HepG2 (cell line): ENCODE data around the gene HES6. TPM values are rescaled to one million over a fixed set of nuclear protein-coding genes. Genes with fewer than 3 reads are reported as not detected.
A peak's percentile ranks its signal among the peaks of the same experiment; 100 is the strongest.

ENCODE experiments used
- DNMT3B ChIP-seq: conservative IDR thresholded peaks from 2 replicates; pipeline ENCODE4 v1.6.1; 2016; ENCODE audit warnings: missing biosample characterization, control low read depth
- NFE2L2 ChIP-seq: fragments of 150-350 bp; IDR thresholded peaks from 2 replicates; pipeline ENCODE4 v1.6.1; 2014; ENCODE audit warnings: low read length
- ONECUT2 ChIP-seq: sonication (generic); formaldehyde crosslinking; IDR thresholded peaks from 2 replicates; pipeline ENCODE4 v1.4.0; 2020; ENCODE audit warnings: missing genetic modification reagents
- SNAPC2 ChIP-seq: sonication (generic); formaldehyde crosslinking; IDR thresholded peaks from 2 replicates; pipeline ENCODE4 v1.8.1; 2022; ENCODE audit warnings: mild to moderate bottlenecking, missing genetic modification reagents
- SP140L ChIP-seq: sonication (generic); formaldehyde crosslinking; IDR thresholded peaks from 2 replicates; pipeline ENCODE4 v1.4.0; 2020; ENCODE audit warnings: missing genetic modification reagents, borderline replicate concordance
- ZNF549 ChIP-seq: sonication (generic); formaldehyde crosslinking; IDR thresholded peaks from 2 replicates; pipeline ENCODE4 v1.5.0; 2020; ENCODE audit warnings: missing genetic modification reagents
- ZNF737 ChIP-seq: sonication (generic); formaldehyde crosslinking; IDR thresholded peaks from 2 replicates; pipeline ENCODE4 v1.5.0; 2020; ENCODE audit warnings: missing genetic modification reagents, mild to moderate bottlenecking, borderline replicate concordance
- ZZZ3 ChIP-seq: sonication (generic); formaldehyde crosslinking; IDR thresholded peaks from 2 replicates; pipeline ENCODE4 v1.4.0; 2020; ENCODE audit warnings: missing genetic modification reagents, mild to moderate bottlenecking, borderline replicate concordance
- polyA plus RNA-seq, 8 experiments: library from polyadenylated mRNA; depleted of rRNA in 3 of 8; stranded (reverse) in 7 of 8; unstranded in 1 of 8; fragments of >200 nt; fragmentation: Illumina TruSeq in 4 of 8; extraction: Trizol in 4 of 8; gene quantifications; 2 replicates each; pipeline versions ENCODE4 v1.2.1 to v1.2.3, GENCODE V29; 2011 to 2016; ENCODE audit warnings: low read depth in 4 of 8, missing spikeins in 1 of 8, mixed read lengths in 1 of 8; ENCODE audit not compliant: insufficient read depth in 1 of 8
- total RNA-seq, 5 experiments: library from RNA; depleted of rRNA; stranded (reverse); fragments of >200 nt; fragmentation: Illumina TruSeq; extraction: Trizol; gene quantifications; 2 replicates each; pipeline ENCODE4 v1.2.3, GENCODE V29; 2016; ENCODE audit warnings: low read depth in 1 of 5
- TF ChIP-seq, protein P1 (sequence below), 2 experiments: sonication (generic) in 1 of 2; formaldehyde crosslinking in 1 of 2; IDR thresholded peaks; 2 replicates each; pipeline versions ENCODE4 v1.5.1 to v1.6.1; 2011 to 2020; ENCODE audit warnings: borderline replicate concordance in 1 of 2, low read depth in 1 of 2, low read length in 1 of 2, mild to moderate bottlenecking in 1 of 2, missing genetic modification reagents in 1 of 2, moderate library complexity in 1 of 2
- TF ChIP-seq, protein P2 (sequence below): IDR thresholded peaks from 2 replicates; pipeline ENCODE4 v1.6.1; 2016; ENCODE audit warnings: low read depth, missing genetic modification reagents, missing compliant biosample characterization
- TF ChIP-seq, protein P3 (sequence below): sonication (generic); formaldehyde crosslinking; IDR thresholded peaks from 2 replicates; pipeline ENCODE4 v1.4.0; 2020; ENCODE audit warnings: missing genetic modification reagents
- TF ChIP-seq, protein P4 (sequence below): sonication (generic); formaldehyde crosslinking; IDR thresholded peaks from 2 replicates; pipeline ENCODE4 v1.5.0; 2020; ENCODE audit warnings: missing genetic modification reagents

The HES6 gene
- total and polyA plus RNA-seq, 2 of the 13 experiments (the other 11 are each of a cell fraction or from before 2014, with no cell fraction given), result 19.5 to 82.8 TPM

DNA sequence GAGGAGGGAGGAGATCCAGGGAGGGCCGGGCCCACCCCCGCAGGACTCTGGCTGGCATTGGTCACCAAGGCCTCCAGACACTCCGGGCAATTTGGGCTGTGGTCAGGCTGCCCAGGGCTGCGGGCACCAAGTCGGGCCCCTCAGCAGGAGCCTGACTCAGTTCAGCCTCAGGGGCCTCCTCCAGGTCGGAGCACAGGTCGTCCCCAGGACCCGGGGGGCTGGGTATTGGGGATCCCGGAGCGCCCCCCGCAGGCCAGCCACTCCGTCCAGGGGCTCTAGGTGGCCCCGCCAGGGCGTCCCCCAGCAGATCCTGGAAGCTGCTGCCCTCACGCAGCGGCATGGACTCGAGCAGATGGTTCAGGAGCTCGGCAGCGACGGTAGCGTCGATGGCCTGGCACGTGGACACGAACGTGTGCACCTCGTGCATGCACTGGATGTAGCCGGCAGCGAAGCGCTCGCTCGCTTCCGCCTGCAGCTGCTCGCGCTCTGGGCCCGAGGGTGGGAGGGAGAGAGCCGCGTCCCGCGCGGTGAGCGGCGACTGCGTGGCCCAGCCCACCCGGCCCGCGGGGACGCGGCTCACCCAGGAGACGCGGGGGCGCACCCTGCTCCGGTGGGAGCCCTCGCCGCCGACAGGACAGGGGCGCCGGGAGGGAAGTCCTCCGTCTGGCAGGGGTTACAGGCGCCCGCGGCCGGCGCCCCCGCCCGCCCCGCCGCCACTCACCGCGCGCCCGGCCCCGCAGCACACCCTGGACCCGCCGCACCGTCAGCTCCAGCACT is 884 bp downstream of the HES6 start (continued):
- TF ChIP-seq, protein P1, sequence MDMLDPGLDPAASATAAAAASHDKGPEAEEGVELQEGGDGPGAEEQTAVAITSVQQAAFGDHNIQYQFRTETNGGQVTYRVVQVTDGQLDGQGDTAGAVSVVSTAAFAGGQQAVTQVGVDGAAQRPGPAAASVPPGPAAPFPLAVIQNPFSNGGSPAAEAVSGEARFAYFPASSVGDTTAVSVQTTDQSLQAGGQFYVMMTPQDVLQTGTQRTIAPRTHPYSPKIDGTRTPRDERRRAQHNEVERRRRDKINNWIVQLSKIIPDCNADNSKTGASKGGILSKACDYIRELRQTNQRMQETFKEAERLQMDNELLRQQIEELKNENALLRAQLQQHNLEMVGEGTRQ (IDR thresholded peaks at IDR 0.05; ENCODE audit: low read depth, low read length), result no peak
- TF ChIP-seq, protein P1 (CRISPR knock-in tag; IDR thresholded peaks at IDR 0.05; ENCODE audit: borderline replicate concordance), result no peak
- TF ChIP-seq NFE2L2, result no peak
- TF ChIP-seq, protein P2, sequence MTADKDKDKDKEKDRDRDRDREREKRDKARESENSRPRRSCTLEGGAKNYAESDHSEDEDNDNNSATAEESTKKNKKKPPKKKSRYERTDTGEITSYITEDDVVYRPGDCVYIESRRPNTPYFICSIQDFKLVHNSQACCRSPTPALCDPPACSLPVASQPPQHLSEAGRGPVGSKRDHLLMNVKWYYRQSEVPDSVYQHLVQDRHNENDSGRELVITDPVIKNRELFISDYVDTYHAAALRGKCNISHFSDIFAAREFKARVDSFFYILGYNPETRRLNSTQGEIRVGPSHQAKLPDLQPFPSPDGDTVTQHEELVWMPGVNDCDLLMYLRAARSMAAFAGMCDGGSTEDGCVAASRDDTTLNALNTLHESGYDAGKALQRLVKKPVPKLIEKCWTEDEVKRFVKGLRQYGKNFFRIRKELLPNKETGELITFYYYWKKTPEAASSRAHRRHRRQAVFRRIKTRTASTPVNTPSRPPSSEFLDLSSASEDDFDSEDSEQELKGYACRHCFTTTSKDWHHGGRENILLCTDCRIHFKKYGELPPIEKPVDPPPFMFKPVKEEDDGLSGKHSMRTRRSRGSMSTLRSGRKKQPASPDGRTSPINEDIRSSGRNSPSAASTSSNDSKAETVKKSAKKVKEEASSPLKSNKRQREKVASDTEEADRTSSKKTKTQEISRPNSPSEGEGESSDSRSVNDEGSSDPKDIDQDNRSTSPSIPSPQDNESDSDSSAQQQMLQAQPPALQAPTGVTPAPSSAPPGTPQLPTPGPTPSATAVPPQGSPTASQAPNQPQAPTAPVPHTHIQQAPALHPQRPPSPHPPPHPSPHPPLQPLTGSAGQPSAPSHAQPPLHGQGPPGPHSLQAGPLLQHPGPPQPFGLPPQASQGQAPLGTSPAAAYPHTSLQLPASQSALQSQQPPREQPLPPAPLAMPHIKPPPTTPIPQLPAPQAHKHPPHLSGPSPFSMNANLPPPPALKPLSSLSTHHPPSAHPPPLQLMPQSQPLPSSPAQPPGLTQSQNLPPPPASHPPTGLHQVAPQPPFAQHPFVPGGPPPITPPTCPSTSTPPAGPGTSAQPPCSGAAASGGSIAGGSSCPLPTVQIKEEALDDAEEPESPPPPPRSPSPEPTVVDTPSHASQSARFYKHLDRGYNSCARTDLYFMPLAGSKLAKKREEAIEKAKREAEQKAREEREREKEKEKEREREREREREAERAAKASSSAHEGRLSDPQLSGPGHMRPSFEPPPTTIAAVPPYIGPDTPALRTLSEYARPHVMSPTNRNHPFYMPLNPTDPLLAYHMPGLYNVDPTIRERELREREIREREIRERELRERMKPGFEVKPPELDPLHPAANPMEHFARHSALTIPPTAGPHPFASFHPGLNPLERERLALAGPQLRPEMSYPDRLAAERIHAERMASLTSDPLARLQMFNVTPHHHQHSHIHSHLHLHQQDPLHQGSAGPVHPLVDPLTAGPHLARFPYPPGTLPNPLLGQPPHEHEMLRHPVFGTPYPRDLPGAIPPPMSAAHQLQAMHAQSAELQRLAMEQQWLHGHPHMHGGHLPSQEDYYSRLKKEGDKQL (CRISPR knock-in tag), result peak; percentile 63; the same call in 1 of the 2 replicates
- peak; percentile 62; the same call in 1 of the 2 replicates for TF ChIP-seq ONECUT2 (CRISPR knock-in tag)
- TF ChIP-seq, protein P3, sequence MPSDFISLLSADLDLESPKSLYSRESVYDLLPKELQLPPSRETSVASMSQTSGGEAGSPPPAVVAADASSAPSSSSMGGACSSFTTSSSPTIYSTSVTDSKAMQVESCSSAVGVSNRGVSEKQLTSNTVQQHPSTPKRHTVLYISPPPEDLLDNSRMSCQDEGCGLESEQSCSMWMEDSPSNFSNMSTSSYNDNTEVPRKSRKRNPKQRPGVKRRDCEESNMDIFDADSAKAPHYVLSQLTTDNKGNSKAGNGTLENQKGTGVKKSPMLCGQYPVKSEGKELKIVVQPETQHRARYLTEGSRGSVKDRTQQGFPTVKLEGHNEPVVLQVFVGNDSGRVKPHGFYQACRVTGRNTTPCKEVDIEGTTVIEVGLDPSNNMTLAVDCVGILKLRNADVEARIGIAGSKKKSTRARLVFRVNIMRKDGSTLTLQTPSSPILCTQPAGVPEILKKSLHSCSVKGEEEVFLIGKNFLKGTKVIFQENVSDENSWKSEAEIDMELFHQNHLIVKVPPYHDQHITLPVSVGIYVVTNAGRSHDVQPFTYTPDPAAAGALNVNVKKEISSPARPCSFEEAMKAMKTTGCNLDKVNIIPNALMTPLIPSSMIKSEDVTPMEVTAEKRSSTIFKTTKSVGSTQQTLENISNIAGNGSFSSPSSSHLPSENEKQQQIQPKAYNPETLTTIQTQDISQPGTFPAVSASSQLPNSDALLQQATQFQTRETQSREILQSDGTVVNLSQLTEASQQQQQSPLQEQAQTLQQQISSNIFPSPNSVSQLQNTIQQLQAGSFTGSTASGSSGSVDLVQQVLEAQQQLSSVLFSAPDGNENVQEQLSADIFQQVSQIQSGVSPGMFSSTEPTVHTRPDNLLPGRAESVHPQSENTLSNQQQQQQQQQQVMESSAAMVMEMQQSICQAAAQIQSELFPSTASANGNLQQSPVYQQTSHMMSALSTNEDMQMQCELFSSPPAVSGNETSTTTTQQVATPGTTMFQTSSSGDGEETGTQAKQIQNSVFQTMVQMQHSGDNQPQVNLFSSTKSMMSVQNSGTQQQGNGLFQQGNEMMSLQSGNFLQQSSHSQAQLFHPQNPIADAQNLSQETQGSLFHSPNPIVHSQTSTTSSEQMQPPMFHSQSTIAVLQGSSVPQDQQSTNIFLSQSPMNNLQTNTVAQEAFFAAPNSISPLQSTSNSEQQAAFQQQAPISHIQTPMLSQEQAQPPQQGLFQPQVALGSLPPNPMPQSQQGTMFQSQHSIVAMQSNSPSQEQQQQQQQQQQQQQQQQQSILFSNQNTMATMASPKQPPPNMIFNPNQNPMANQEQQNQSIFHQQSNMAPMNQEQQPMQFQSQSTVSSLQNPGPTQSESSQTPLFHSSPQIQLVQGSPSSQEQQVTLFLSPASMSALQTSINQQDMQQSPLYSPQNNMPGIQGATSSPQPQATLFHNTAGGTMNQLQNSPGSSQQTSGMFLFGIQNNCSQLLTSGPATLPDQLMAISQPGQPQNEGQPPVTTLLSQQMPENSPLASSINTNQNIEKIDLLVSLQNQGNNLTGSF (CRISPR knock-in tag), result peak; percentile 100
- TF ChIP-seq SP140L, result 0 out of 2 replicates have a peak, but pooled peaks have one; percentile 57
- peak; percentile 85; the same call in 1 of the 2 replicates for TF ChIP-seq SNAPC2
- no peak for TF ChIP-seq ZNF549 (CRISPR knock-in tag)
- TF ChIP-seq, protein P4, sequence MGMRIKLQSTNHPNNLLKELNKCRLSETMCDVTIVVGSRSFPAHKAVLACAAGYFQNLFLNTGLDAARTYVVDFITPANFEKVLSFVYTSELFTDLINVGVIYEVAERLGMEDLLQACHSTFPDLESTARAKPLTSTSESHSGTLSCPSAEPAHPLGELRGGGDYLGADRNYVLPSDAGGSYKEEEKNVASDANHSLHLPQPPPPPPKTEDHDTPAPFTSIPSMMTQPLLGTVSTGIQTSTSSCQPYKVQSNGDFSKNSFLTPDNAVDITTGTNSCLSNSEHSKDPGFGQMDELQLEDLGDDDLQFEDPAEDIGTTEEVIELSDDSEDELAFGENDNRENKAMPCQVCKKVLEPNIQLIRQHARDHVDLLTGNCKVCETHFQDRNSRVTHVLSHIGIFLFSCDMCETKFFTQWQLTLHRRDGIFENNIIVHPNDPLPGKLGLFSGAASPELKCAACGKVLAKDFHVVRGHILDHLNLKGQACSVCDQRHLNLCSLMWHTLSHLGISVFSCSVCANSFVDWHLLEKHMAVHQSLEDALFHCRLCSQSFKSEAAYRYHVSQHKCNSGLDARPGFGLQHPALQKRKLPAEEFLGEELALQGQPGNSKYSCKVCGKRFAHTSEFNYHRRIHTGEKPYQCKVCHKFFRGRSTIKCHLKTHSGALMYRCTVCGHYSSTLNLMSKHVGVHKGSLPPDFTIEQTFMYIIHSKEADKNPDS, result 0 out of 2 replicates have a peak, but pooled peaks have one; percentile 66
- 0 out of 2 replicates have a peak, but pooled peaks have one; percentile 79 for TF ChIP-seq DNMT3B (CRISPR knock-in tag)
- TF ChIP-seq ZNF737 (CRISPR knock-in tag), result peak; percentile 99
- TF ChIP-seq ZZZ3 (CRISPR knock-in tag), result no peak
